Kidney epithelial cell (primary cell): ENCODE results near the gene MAP3K9. TPM values are rescaled to one million over a fixed set of nuclear protein-coding genes. Genes with fewer than 3 reads are reported as not detected.

Experiments used
- total RNA-seq: library from RNA; depleted of rRNA; stranded (reverse); fragments of >200 nt; gene quantifications from 2 replicates; pipeline ENCODE4 v1.2.3, GENCODE V29; 2015

MAP3K9 gene
- total RNA-seq, 1 donor from 2014 or later: 10.4 TPM

Other genes starting within 250 kb of the MAP3K9 start
- gene MED6, start 208.9 kb downstream of the MAP3K9 start, total RNA-seq: 32.9 and 33.8 TPM in 2 replicates
- 16.5 and 18.1 TPM in 2 replicates for gene TTC9, start 167.6 kb downstream of the MAP3K9 start, total RNA-seq
- 26.9 and 30.1 TPM in 2 replicates for gene PCNX1, start 97.9 kb upstream of the MAP3K9 start, total RNA-seq